GM18868 (cell line): ENCODE data around the gene CYP24A1.

Experiments used
- ATAC-seq: cut with Tn5 transposase; IDR thresholded peaks from one replicate; pipeline ENCODE4 v1.9.1; 2021; ENCODE audit warnings: mild to moderate bottlenecking, moderate library complexity; ENCODE audit not compliant: unreplicated experiment

Gene CYP24A1

DNA sequence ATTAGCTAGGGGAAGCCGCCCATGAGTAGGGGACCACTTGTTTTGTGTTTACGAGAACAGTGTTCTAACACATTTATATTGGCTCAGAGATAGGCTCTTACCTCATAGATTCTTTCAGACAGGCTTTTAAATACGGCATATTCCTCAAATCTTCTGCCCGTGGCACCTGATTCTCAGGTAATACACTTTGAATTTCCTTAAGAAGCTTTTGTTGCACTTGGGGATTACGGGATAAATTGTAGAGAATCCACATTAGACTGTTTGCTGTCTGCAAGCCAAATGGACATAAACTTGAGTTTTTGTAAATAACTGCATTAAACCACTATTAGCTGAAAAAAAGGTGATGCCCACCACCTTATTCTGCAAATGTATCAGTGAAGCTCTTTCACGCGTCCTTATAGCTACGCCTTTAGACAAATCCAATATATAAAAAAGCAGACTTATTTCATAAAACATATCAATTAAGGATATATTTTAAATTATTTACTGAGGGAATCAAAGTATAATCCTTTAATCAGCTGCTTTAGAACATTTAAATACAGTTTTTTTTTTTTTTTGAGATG, 14.8 kb downstream of the CYP24A1 start:
- no peak for ATAC-seq

DNA sequence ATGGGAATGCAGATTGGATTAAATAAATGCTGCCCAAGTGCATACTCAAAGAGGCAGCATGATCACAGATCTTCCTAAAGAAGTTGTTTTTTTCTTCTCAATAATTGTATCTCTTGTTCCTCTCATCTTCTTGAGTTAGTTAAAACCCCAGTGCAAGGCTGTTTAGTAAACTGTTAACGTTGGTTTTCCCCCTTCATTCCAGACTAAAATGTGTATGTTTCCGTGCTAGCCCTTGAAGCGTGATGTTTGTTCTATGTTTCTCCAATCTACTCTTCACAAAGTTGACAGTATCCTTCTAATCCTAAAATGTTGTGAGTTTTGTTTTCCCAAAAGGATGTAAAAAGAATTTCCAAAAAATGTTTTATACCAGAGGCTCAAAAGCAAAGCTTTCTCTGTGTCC, 15.6 kb downstream of the CYP24A1 start:
- no peak for ATAC-seq

DNA sequence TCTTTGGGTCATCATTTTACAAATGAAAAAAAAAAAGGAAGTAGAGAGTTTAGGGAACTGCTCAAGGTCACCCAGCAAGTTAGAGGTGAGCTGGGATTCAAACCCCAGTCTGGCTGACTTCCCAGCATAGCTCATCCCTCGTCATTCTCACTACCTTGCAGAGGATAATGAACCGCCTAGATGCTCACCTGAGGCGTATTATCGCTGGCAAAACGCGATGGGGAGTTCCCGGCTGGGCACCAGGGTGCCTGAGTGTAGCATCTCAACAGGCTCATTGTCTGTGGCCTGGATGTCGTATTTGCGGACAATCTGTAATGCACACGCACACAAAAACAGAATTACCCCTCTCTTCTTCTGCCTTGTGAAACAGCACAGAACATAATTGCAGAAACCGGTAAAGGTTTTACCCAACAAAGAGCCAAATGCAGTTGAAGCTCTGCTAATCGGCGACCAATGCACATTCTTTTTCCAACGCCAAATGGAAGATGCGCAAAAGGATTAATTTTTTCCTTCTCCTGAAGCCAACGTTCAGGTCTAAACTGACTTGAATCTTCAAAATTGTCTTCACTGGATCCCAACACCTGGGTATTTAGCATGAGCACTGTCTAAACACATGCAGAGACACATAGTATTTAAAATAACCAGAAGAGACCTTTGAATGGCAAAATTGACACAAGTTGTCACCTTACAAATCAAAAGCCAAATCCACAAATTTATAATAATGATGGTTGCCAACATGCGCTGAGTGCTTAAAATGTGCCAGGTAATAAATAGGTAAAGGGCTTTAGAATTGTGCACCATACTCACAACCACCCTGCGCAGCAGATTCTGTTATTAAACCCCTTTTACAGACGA, 16.6 kb downstream of the CYP24A1 start:
- no peak for ATAC-seq

DNA sequence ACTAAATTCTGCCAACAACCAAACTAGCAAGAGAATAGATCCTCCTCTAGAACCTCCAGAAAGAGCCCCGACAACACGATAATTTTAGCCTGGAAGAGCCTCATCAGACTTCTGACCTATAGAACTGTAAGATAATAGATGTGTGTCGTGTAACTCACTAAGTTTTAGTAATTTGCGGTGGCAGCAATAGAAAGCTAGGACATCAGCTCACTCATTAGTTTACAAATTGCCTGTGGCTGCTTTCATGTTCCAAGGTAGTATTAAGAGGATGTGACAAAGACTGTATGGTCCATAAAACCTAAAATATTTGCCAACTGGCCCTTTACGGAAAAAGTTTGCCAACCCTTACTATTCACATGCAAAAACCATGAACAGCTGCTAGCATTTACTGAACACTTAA, 17.3 kb downstream of the CYP24A1 start:
- ATAC-seq = no peak

DNA sequence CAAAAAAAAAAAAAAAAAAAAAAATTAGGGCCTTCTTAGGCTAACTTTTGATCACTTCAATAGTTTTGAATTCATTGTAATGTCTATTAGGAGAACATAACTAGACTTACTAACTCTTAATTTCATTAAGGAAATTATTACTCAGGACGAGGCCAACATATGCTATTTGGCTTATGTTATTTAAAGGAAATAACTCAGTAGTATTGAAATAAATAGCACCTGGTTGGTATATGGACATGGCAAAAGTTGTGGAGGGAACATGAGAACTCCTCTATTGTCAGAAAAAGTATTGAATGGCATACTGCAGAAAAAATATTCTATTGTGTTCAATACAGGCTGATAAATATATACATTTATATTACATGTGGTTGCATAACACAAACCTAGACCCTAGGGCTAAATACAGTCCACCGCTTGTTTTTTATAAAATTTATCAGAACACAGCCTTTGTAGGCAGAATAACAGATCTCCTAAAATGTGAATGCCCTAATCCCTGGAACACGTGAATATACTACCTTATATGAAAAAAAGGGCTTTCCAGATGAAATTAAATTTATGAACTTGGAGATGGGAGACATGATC, 18.0 kb downstream of the CYP24A1 start:
- no peak for ATAC-seq

DNA sequence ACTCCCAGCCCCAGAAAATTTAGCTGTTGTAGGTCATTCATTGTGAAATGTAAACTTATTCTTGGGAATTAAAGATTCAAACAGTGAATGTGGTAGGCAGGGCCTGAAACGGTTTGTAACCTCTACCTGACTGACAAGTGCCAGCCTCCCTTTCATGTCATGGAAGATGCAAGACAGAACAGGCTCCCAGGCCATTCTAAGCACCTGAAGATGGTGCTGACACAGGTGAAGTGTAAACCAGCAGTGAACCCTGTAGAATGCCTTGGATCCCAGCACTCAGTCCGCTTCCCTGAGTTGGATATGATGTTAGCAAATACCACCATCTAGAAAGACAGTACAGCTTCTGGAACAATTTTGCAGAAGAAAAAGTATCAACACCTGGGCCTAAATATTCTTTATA, 19.3 kb downstream of the CYP24A1 start:
- no peak for ATAC-seq

DNA sequence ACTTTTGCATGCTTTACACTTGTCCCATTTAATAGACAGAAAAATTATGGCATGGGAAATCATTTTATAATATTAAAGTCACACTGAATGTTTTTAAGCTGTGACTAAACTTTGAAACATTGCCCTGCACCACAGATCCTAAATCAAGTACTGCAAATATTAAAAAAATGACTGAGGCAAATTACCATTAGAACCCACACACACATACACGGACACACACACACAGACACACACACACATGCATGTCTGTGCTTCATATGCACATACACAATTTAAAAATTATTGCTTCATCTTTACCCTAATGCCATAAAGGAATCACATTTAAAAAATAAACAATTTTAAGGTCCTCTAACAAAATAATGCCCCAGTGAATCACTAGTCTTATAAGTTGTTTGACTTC, 19.9 kb downstream of the CYP24A1 start:
- ATAC-seq = no peak

DNA sequence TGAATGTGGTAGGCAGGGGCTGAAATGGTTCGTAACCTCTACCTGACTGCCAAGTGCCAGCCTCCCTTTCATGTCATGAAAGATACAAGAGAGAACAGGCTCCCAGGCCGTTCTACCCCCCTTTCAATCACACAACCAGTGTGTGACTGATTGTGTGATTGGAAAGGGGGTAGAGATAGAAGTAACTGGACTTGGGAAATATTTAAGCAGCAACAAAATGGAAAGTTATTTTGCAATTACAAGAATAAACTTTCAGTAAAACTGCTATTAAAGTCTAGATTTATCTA, 20.8 kb downstream of the CYP24A1 start:
- no peak for ATAC-seq

DNA sequence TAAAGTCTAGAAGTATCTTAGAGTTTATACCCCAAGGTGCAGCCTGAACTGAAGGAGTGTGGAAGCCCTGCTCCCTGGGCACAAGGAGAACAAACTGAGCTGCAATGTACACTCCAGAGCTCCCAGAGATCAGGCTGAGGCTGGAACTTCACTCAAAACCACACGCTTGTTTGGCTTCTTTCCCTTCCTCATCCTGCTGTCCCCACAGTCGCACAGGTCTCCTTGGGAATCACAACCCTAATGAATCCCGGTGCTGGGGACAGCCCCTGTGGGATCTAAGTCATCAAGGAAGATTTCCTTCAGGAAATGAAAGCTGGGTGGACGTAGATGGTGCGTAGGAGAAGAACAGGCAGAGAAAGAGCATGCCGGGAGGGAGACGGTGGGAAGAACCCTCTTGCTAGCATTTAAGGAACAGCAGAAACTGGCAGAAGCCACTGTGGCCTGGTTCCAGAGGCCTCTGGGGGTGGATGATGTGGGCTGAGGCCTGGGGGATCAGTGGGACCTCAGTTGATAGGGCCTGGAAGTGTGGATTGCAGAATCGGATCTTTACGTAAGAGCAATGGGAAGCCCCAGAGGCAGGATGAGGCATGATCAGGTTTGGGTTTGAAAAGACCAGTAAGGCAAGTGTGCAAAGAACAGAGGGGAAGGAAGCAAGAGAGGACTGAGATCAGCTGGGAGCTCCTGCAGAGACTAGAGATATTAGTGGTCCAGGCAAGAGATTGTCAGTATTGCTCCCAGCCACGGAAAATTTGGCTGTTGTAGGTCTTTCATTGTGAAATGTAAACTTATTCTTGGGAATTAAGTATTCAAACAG, 21.4 kb downstream of the CYP24A1 start:
- no peak for ATAC-seq

DNA sequence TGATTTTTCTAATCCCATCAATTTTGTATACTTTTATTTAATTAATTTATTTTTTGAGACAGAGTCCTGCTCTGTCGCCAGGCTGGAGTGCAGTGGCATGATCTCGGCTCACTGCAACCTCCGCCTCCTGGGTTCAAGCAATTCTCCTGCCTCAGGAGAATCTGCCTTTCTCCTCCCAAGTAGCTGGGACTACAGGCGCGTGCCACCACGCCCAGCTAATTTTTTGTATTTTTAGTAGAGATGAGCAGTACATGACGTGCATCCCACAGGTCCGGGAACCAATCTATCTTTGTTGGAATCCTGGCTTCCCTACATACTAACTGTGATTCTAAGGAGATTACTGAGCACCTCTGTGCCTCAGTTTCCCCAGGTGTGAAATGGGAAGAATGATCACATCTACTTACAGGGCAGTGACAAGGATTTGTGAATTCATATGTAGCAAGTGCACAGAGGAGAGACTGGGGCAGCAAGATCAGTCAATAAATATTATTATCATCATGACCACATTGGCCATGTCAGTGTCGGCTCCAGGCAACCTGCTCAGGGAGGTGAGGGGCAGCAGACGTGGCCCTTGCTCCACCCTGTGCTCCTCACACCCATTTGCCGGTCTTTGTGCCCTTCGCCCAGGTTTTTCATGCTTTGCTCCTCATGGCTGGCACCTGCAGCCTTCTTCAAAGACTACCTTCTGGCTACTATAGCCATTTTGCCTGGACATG, 22.1 kb downstream of the CYP24A1 start:
- no peak for ATAC-seq

DNA sequence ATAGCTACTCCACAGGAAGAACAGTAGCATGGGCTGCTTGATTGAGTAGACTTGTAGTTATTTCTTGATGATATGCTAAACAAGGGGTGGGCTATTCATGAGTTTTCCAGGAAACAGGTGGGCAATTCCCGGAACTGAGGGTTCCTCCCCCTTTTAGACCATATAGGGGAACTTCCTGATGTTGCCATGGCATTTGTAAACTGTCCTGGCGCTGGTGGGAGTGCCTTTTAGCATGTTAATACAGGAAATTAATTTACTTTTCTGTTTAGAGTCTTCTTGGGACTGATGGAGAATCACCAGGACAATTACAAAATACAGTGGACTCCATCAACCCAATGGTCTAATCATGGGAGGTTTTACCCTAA, 22.7 kb downstream of the CYP24A1 start:
- ATAC-seq = no peak

DNA sequence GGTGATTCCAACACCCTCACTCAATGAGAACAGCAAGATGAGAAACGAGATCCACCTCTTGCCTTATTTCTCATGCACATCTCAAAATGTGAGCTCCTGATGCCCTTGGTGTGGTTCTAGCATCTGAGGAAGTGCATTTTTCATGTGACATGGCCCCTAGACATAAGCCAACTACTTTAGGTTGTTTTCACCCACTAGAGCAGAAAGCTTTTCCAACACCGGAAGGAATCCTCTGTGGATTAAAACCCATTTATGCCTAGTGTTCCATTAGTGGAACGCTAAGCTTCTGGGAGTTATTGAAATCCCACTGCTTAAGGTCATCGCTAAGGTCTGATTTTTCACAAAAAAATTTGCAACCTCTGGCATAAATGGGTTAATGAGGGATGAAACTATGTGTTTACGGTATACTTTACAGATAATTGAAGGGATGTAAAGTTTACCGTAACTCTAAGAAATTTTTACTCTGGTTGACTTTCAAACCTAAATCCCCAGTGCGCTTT, 24.0 kb downstream of the CYP24A1 start:
- ATAC-seq = no peak

DNA sequence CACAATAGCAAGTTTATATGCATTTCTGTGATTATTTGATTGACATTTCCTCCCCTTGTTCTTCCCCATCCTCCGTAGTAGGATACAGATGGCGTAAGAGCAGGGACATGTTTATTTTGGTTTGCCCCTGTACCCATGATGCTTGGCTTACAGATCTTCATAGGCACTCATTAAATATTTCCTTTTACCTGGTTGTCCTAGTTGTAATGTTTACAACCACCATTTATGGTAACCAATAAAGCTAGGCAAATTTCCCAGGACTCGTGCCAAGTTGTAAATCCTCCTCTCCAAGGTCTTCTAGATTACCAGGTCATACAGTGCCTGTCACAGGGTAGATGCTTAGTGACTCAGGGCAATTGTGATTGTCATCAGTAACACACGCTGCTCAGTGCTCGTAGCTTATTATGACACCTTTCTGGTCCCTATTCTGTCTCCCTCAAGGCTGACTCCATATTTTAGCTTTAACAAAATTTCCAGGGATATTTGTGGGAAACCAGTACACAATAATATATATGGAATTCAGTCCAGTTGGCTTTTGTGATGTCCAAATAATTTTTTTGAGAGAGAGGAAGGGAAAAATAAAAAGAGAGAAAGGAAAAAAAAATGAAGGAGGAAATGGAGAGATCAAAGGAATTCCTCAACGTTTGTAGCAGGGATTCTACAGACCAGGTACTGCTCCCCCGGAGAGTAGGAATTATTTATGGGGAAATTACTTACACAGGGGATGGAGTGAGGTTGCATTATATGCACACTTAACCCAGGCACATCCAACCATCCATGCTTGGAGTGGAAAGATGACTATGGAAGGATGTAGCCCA, 24.6 kb downstream of the CYP24A1 start:
- no peak for ATAC-seq

DNA sequence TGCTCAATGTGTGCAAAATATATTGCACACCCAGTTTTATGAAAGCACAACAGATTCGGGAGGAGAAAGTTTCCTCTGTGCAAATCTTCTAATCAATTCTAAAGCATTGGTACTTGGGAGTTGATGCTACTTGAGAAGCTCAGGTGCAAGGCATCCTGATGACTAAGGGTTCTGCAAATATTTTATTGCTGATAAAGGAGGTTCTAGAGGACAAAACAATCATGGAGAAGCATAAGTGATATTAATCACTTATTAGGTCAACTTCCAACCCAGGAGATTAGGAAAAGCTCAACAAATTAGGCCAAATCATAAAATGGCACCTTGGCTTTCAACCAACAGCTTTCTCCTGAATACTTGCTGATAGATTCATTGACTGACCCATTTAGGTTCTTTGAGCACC, 27.1 kb downstream of the CYP24A1 start:
- no peak for ATAC-seq

DNA sequence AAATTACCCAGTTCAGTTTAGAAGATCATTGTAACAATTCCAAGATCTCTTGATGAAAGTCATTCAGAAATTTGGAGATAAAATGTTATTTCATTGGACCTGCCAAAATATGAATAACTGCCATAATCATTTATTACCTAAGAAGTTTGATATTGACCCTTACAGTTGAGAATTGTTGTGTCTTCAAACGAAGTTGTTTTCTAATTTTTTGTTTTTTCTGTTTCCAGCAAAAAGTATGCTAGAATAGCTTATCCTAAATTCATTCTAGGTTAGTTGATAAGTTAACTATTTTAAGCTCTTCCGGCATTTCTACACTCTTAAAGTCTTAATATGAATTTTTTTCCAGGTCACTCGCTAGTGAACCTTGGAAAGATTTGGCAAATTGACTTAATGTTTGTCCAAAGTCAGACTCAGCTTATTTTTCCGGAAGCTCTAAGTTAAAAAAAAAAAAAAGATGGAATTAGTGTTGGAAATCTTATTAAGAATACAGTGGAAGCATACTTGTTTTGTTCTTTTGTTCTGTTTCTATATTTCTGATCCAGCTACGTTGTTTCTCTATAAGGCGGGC, 28.9 kb downstream of the CYP24A1 start:
- no peak for ATAC-seq

DNA sequence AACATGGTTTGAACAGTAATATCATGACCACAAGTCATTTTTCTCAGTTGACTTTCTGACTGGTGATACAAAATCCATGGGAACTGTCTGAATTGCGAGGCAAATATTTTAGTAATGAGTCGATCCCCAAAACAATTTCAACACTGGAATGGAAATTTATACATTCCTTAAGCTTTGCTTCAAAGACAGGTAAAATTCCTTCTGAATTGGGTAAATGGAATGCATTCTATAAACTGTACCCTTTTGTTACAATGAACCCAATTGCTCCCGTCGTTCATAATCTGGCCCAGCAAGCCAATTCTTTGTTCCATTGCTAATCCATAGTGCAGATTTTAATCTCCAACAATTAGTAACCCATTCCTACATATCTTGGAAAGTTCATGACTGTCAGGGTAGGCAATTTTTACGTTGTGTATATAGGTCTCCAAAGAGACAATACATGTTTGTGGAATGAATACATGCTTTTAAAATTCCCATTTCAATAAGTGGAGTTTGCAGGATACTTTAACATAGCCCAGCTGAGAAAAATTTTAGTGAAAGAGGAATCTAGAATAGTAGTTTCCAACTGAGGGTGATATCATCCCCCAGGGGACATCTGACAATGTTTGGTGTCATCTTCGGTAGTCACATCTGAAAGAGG, 32.7 kb downstream of the CYP24A1 start:
- ATAC-seq = no peak

DNA sequence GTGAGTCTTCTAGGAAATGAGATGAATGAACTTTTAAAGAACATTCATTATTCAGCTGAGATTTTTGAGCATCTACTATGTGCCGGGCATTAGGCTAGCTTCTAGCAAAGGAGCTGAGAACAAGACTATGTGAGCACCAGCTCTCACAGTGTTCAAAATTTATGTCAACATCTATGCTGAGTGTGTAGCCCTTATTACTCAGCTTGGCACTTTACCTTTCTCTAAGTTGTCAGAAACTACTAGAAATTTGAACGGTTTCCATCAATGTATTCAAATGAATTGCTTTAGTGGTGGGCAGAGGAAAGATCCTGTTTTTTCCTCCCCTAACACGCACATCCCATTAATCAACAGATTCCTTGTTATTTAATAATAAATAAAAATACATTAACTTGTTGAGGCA, 33.3 kb downstream of the CYP24A1 start:
- no peak for ATAC-seq

DNA sequence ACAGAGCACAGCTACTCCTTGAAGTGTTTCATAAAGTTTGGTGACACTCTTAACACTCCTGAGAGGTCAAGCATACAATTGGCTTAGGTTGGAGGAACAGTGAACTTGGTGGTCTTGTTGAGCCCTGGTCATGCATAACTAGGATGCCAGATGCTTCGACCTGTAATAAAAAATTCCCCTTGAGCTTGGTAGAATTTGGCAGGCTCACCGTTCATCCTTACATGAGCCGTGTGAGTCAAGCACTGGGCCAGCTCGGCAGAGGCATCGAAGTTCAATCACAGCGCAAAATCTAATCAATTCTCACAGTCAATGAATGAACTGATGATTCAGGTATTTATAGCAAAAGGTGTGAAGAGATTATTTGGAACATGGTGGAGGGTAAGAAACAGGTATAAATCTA, 33.7 kb downstream of the CYP24A1 start:
- ATAC-seq = no peak

DNA sequence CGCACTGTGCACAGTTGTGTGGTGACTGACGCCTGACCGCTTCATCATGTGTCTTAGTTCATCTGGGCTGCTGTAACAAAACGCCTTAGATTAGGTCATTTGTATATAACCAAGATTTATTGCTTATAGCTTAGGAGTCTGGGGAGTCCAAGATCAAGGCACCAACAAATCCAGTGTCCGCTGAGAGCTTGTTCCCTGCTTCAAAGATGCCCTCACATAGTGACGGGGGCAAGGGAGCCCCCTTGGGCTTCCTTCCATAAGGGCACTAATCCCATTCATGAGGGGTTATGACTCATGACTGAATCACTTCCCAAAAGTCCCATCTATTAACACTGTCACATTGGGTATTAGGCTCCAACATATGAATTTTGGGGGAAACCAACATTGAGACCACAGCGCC, 34.6 kb downstream of the CYP24A1 start:
- no peak for ATAC-seq
